Activated T-cell treated with anti-CD3 and anti-CD28 coated beads for 4 hours (primary cell): ENCODE measurements around the gene HEPACAM.
"Not testable (repeated sequence)": the region's sequence is repeated elsewhere in the genome, so short reads cannot be mapped to it uniquely, and the experiment has no call there.

Experiments used
- DNase-seq: peaks from one replicate; pipeline ENCODE4 v3.0.0-alpha.2; 2020

HEPACAM gene

DNA sequence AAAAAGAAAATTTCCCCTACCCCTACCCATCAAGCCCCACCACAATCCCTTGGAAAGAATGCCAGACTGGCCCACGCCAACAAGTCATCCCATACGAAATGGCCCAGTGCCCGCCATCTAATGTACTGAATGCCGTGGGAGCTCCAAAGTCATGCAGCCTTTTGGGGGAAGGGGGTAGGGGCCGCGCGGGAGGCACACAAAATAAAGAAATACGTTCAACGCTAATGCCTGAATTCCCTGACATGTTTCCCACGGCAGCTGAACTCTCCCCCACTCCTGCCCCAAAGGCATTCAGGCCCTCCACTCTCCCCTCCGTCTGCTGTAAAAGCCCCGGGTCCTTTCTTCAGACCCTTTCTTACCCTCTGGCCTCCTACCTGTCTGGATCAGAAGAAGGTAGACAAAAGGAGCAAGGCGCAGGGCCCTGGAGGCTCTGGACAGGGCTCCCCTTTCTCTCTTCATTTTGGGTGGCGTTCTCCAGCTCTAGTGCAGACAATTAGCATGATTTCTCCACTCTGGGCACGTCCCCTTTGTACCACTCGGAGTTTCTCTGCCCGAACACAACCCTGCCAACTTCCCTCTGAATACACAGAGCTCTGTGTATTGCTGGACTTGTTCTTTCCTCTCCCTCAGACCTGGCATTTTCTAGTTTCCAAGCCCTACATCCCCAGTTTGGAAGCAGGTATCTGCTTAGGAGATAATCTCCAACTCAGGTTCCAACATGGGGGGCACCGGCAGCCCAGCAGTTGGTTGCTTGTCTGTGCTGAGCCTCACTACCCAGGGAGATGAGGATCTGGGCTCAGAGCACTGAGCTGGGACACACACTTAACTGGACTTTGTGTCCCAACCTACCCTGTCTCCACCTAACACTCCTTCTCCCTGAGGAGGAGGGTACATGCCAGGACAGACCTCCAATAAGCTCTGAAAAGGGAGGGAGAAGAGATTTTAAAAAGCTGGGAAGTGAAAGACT is at the start of gene HEPACAM:
HEPACAM (minus strand) TSS at position 500 of the 967 bp plus-strand sequence; CDS start at position 459, 41 bp downstream.
- DNase-seq = no peak

DNA sequence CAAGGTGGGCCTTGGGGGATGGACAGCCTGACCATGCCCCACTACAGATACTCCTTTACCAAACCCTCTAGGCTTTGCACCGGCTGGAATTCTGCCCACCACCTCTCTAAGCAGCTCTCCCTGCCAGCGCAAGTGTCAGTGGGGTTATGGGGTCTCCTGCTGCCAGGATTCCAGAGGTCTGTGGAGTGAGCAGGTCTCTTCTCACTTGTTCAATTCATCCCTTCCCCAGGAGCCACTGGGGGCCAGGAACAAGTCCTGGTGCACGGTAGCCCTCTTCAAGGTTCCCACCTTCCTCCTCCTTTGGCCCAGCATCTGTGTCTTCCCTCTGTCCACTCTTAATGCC is 48.6 kb upstream of the HEPACAM start:
- no peak for DNase-seq

- no peak for DNase-seq
These were observed 48.0 kb upstream of the HEPACAM start for GRCh38 chr11:124983674-124984511.

- no peak for DNase-seq
These were observed 46.2 kb upstream of the HEPACAM start for GRCh38 chr11:124982043-124982442.

DNA sequence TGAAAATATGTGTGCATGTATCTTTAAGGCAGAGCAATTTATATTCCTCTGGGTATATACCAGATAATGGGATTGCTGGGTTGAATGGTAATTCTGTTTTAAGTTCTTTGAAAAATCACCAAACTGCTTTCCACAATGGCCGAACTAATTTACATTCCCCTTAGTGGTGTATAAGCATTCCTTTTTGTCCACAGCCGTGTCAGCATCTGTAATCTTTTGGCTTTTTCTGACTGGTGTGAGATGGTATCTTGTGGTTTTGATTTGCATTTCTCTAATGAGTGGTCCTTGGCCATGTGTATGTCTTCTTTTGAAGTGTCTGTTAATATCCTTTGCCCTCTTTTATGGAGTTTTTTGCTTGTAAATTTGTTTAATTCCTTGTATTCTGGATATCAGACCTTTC is 42.5 kb upstream of the HEPACAM start:
- DNase-seq = no peak

DNA sequence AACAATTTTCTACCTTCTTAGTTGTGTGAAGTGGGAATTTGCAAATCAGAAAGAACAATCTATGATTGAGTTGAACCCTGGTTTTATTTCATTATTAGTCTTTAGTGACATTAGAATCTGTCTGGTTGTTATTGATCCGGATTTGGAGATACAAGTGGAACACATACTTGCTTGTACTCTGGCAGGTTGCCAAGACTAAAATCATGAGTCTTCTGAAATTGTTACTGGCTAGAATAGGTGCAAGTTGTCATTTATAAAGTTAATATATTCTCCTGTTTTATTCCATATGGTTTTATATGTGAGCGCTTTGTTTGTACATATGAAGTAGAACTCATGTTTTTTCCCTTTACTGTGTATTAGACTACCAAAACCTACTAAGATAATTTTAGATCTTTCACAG is 41.2 kb upstream of the HEPACAM start:
- DNase-seq = no peak

- no peak for DNase-seq
These were observed 40.7 kb upstream of the HEPACAM start for GRCh38 chr11:124976531-124976930.

- no peak for DNase-seq
These were observed 36.0 kb upstream of the HEPACAM start for GRCh38 chr11:124971810-124972209.

DNA sequence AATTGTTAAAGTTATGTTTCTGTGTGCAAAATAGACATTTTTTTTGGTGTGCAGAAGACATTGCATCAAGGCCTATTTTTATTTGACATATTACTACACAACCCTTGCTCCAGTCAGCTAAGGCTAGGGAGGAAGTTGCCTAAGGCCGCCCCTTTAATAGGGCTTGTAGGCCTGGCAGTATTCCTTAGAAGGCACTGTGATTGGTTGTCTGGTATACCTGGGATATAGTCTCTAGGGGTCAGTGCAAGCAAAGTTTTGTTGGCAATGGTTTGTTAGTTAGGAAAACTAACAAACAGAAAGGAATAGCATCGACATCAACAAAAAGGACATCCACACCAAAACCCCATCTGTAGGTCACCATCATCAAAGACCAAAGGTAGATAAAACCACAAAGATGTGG is 35.1 kb upstream of the HEPACAM start:
- DNase-seq = no peak

DNA sequence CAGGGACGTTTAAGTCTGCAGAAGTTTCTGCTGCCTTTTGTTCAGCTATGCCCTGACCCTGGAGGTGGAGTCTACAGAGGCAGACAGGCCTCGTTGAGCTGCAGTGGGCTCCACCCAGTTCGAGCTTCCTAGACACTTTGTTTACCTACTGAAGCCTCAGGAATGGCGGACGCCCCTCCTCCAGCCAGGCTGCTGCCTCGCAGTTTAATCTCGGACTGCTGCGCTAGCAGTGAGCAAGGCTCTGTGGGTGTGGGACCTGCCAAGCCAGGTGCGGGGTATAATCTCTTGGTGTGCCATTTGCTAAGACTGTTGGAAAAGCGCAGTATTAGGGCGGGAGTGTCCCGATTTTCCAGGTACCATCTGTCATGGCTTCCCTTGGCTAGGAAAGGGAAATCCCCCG is 32.4 kb upstream of the HEPACAM start:
- not testable (repeated sequence) for DNase-seq

GRCh38 chr11:124961972-124962609 is 26.2 kb upstream of the HEPACAM start:
- no peak for DNase-seq

GRCh38 chr11:124955035-124955434 is 19.2 kb upstream of the HEPACAM start:
- no peak for DNase-seq

- no peak for DNase-seq
These were observed 18.7 kb upstream of the HEPACAM start for GRCh38 chr11:124954590-124954955.

GRCh38 chr11:124953753-124954589 is 18.1 kb upstream of the HEPACAM start, which contains the start of gene CCDC15:
CCDC15 (plus strand) TSS chr11:124954202; CDS start chr11:124954733, 531 bp downstream.
- peak; percentile 95 for DNase-seq

DNA sequence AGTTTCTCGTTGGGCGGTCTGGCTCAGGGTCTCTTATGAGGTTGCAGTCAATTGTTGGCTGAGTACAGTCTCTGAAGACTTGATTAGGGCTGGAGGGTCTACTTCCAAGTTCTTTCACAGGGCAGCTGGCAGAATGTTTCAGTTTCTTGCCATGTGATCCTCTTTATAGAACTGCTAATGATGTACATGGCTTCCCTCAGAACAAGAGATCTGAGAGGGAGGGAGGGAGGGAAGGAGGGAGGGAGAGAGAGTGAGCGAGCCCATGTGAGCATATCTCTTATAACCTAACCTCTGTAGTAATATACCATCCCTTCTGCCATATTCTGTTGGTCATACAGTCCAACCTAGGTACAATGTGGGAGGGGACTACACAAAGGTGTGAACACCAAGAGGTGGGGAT is 15.5 kb upstream of the HEPACAM start:
- no peak for DNase-seq

DNA sequence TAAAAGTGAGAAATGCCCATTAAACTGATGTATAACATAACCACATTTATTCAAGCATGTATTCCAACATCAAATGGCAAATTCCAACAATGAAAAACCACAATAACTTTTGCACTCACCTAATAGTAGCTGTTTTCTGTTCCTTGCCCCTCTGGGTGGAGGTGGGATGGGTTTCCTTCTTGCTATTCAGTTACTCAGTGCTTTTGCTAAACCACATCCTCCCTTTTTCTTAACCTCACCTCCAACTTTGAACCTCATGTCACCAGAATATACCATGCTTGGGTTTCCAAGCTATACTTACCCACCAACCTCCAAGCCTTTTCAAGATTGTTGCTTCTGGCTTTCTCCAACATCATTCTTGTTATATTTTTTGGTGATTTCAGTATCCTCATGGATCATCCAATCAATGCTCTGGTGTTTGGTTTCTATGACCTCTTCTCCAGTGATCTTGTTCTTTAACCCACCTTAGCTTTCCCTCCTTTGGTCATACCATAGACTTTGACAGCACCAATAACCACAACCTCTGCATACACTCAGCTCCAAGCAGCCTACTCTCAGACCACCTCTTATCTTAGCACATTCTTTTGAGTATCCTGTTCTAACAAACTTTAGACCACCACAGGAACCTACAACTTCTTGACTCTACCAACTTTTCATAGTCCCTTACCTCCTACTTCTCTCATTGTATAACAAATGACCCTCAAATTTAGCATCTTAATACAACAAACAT is 14.9 kb upstream of the HEPACAM start:
- no peak for DNase-seq

GRCh38 chr11:124946735-124947141 is 10.9 kb upstream of the HEPACAM start:
- DNase-seq = no peak

DNA sequence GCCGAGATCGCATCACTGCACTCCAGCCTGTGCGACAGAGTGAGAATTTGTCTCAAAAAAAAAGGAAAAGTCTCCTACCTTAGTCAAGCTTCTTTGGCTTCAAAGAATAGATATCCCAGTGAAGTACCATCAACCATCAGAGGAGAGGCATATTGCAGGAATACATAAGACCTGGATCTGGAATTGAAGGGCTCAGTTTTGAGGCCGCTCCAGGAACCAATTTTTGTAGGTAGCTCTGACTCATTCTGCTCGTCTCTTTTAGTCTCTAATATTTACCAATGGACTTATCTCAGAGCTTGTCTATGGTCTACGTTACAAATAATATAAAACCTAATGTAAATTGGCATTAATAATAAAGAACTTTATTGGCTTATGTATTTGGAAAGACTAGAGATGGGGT is 10.0 kb upstream of the HEPACAM start:
- no peak for DNase-seq

DNA sequence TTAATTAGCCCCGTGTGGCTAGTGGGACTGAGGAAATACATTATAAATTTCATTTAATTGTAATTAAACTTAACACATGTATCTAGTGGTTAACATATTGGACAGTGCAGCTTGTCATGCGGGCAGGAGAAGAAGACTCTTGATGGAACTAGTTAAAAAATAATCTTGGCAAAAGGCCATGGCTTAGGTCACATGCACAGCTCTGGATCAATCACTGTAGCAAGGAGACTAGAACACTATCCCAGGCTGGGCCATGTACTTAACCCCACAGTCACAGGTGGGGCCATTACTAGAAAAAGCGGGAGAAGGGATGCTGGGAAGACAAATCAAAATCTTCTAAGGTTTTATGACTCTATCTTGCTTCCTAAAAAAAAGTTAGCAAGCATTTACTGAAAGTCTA is 8.7 kb upstream of the HEPACAM start:
- no peak for DNase-seq

GRCh38 chr11:124943741-124944140 is 7.9 kb upstream of the HEPACAM start:
- no peak for DNase-seq

DNA sequence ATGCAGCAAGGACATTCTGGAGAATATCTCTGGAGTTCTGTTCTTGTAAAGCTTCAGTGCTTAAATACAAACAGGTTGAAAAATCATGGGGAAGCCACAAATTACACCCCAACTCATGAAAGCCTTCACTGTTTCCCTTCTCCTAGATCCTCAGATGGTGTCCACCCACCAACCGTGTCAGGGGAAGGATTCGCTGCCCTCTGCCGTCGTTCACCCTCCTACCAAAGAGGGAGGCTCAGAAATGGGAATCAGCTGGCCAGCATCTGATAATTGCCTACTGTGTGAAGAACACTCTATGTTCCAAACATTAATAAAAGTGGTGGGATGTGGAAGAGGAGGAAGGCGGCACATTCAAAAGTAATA is 7.4 kb upstream of the HEPACAM start:
- no peak for DNase-seq
